IPS-18a (cell line): ENCODE data around the gene PPP1CC.
"Not testable (repeated sequence)": the region's sequence is repeated elsewhere in the genome, so short reads cannot be mapped to it uniquely, and the experiment has no call there.

Source experiments
- H3K27ac ChIP-seq: one replicate; pipeline ENCODE4 v1.5.1; 2013; ENCODE audit warnings: low read length
- H3K27me3 ChIP-seq: one replicate; pipeline ENCODE4 v1.6.1; 2013; ENCODE audit warnings: mild to moderate bottlenecking, low read length; ENCODE audit not compliant: control insufficient read depth, insufficient read depth
- H3K36me3 ChIP-seq: one replicate; pipeline ENCODE4 v1.6.1; 2013; ENCODE audit warnings: low read depth, low read length; ENCODE audit not compliant: control insufficient read depth
- H3K4me1 ChIP-seq: one replicate; pipeline ENCODE4 v1.6.1; 2013; ENCODE audit warnings: low read depth, low read length; ENCODE audit not compliant: control insufficient read depth
- H3K4me3 ChIP-seq: one replicate; pipeline ENCODE4 v1.5.1; 2013; ENCODE audit warnings: low read length
- H3K9ac ChIP-seq: one replicate; pipeline ENCODE4 v1.6.1; 2013; ENCODE audit warnings: mild to moderate bottlenecking, low read length, moderate library complexity
- H3K9me3 ChIP-seq: one replicate; pipeline ENCODE4 v1.6.1; 2013; ENCODE audit warnings: low read depth, low read length; ENCODE audit not compliant: control insufficient read depth

Gene PPP1CC

DNA sequence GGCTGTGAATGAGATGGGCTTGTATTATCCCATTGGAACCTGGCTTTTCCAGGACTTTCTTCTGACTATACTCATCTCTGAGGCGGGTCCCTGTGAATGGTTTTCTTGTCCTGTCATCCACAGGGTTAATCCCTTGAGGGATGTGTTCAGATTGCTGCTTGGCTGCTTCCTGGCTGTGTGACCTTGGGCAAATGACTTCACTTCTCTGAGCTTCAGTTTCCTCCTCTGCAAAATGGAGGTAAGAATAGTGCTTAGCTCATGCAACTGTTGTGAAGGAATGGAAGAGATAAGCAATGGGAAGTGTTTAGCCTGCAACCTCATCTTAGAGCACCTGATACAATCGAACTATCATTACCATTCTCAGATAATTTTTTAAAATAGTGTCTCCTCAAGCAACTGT lies 32.1 kb upstream of the PPP1CC start:
- Histone ChIP-seq H3K4me3 (no peak overlapping the region), H3K27me3 (no peaks in the 10 kb centered on the region), H3K36me3 (no peaks in the 10 kb centered on the region), H3K9me3 (no peaks in the 10 kb centered on the region), H3K9ac (no peak overlapping the region), H3K27ac (no peak overlapping the region), H3K4me1 (no peaks in the 10 kb centered on the region)

DNA sequence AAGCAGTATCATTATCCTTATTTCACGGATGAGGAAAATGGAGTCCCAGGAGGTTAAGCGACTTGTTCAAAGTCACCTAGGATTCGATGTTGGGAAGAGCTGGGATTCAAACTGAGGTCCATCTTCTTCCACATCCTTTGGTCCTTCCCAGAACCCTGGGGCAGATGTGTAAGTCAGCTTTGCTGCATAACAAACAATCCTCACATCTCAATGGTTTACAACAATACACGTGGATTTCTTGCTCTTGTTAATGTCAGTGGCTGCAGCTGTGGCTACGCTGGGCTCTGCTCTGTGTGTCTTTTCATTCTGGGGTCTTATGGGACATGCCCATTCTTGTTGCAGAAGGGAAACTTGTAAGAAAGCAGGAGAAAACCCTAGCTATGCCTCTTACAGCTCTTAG lies 26.3 kb upstream of the PPP1CC start:
- H3K4me3 ChIP-seq: no peak overlapping the region
- no peaks in the 10 kb centered on the region for H3K4me1 ChIP-seq
- H3K27ac ChIP-seq: no peak overlapping the region
- no peaks in the 10 kb centered on the region for H3K9me3 ChIP-seq
- H3K36me3 ChIP-seq: no peaks in the 10 kb centered on the region
- H3K27me3 ChIP-seq: no peaks in the 10 kb centered on the region
- H3K9ac ChIP-seq: no peak overlapping the region

DNA sequence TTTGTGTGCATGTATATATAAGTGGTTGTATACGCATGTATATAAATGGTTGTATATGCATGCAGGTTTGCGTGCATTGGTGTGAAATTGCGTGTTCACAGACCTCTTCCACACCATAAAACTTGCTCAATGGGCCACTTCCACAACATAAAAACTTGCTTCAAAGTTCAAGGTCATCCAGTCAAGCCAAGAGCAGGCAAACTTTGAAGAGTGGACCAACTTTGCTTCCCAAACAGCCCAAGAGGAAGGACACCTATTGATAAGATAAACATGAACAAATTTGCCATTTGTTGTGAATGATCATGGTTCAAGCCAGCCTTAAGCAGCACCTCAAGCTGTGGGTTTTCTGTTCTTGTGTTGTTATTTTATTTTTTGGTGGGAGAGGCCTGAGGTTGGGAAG lies 25.2 kb upstream of the PPP1CC start:
- no peak overlapping the region for H3K27ac ChIP-seq
- no peaks in the 10 kb centered on the region for H3K4me1 ChIP-seq
- H3K27me3 ChIP-seq: no peaks in the 10 kb centered on the region
- H3K36me3 ChIP-seq: no peaks in the 10 kb centered on the region
- H3K9me3 ChIP-seq: no peaks in the 10 kb centered on the region
- H3K4me3 ChIP-seq: no peak overlapping the region
- no peak overlapping the region for H3K9ac ChIP-seq

DNA sequence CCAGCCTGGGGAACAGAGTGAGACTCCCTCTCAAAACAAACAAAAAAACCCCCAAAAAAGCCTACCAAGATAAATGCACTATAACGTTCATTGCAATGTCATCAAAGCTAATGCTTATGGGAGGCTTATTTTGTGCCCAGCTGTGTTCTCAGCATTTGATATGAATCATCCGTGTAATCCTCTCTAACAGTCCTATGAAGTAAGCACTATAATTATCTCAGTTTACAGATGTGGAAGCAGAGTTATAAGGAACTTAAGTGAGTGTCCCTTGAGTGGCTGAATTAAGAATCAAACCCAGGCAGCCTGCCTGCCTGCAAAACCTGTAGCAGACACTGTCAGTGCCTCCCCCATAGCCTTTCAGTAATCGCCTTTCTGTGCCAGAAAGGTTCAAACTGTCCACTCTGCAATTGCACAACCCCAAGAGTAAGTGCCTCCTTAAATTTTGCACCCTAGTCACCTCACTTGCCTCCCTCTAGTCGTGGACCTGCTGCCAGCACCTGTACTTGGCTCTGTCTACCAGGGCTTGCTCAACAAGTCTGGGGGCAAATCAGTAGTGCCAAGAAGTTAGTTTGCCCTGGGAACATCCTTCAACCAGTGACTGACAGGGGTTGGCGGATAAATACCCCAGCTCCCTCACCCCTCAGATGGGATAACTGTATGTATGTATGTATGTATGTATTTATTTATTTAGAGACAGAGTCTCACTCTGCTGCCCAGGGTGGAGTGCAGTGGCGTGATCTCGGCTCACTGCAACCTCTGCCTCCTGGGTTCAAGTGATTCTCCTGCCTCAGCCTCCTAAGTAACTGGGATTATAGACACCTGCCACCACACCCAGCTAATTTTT lies 23.8 kb upstream of the PPP1CC start:
- no peaks in the 10 kb centered on the region for H3K36me3 ChIP-seq
- no peaks in the 10 kb centered on the region for H3K9me3 ChIP-seq
- H3K4me1 ChIP-seq: no peaks in the 10 kb centered on the region
- H3K27ac ChIP-seq: no peak overlapping the region
- H3K9ac ChIP-seq: no peak overlapping the region
- no peak overlapping the region for H3K4me3 ChIP-seq
- no peaks in the 10 kb centered on the region for H3K27me3 ChIP-seq

DNA sequence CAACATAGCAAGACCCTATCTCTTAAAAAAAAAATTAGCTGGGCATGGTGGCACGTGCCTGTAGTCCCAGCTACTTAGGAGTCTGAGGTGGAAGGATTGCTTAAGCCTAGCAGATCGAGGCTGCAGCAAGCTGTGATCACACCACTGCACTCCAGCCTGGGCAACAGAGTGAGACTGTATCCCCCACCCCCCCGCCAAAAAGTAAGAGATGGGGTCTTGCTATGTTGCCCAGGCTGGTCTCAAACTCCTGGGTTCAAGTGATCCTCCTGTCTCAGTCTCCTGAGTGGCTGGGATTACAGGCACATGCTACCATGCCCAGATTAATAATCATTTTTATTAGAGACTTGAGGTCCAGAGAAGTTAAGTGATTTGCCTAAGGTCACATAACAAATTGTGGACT lies 22.9 kb upstream of the PPP1CC start:
- not testable (repeated sequence) for H3K9ac ChIP-seq, H3K27ac ChIP-seq, H3K4me1 ChIP-seq, H3K4me3 ChIP-seq, H3K27me3 ChIP-seq, H3K36me3 ChIP-seq, H3K9me3 ChIP-seq

DNA sequence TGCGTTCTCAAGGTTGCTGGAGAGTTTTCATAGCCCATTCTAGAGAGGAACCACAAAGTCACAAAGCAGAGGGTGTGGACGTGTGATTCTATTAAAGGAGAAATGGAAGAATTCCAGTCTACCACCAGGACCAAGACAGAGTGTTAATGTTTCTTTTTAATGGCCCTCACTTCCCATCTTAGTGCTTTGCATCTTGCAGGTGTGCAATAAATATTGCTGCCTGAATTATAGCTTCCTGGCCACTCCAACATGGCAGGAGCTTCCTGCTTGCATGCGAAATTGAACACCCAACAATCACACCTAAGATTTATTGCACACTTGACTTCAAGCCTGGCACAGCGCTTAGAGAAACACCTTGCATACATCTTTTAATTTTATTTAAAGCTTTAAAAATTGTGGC lies 22.4 kb upstream of the PPP1CC start:
- Histone ChIP-seq H3K9me3 (no peaks in the 10 kb centered on the region), H3K4me1 (no peaks in the 10 kb centered on the region), H3K27ac (no peak overlapping the region), H3K27me3 (no peaks in the 10 kb centered on the region), H3K9ac (no peak overlapping the region), H3K36me3 (no peaks in the 10 kb centered on the region), H3K4me3 (no peak overlapping the region)

DNA sequence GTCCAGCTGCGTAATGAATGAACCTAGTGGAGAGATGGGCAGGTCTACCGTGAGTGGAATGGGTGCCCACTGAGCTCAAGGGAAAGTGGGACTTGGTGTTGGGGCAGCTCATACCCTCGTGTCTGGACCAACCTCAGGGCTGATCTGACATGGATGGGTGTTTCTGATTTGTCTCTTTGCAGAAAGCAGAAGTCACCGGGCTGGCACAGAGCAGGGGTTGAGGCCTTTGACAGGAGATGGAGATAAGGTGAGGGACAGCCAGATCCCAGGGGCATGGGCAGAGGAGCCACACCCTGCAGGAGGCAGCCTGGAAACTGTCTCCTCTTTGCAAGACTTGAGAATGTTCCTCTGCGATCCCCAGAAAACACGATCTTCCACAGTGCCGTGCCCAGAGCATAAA lies 20.9 kb upstream of the PPP1CC start:
- H3K9me3 ChIP-seq: no peaks in the 10 kb centered on the region

DNA sequence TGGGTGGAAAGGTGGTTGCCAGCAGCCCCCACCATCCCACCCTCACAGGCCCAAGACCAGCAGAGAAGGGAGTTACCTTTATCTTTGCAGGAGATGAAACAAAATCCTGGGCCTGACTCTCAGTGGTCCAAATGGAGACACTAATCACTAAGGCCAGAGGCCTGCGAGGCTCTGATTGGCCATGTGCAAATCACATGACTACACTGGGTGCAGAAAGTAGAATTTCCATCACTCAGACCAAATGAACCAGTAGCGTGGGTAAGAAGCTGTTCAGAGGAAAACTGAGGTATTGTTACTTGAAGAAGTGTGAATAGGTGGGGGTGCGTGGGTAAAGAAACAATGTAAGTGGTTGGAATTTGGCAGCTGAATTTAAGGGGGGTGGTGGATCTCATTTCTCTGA lies 20.2 kb upstream of the PPP1CC start:
- Histone ChIP-seq H3K9ac (no peak overlapping the region), H3K4me3 (no peak overlapping the region), H3K27me3 (no peaks in the 10 kb centered on the region), H3K9me3 (no peaks in the 10 kb centered on the region), H3K4me1 (no peaks in the 10 kb centered on the region), H3K36me3 (no peaks in the 10 kb centered on the region), H3K27ac (no peak overlapping the region)

More for the DNA sequence above, 20.9 kb upstream of the PPP1CC start:
- no peak overlapping the region for H3K4me3 ChIP-seq
- no peaks in the 10 kb centered on the region for H3K4me1 ChIP-seq
- H3K36me3 ChIP-seq: no peaks in the 10 kb centered on the region
- H3K27ac ChIP-seq: no peak overlapping the region
- no peak overlapping the region for H3K9ac ChIP-seq
- H3K27me3 ChIP-seq: no peaks in the 10 kb centered on the region

DNA sequence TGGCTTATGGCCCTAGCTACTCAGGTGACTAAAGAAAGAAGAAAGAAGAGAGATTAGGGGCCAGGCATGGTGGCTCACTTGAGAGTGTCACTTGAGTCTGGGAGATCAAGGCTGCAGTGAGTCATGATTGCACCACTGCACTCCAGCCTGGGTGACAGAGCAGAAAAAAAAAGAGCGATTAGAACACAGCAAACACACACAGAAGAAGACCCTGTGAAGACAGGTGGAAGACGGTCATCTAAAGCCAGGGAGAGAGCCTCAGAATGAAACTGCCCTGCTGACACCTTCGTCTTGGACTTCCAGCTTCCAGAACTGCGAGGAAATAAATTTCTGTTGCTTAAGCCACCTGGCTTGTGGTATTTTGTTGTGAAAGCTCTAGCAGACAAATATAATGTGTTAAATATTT lies 17.5 kb upstream of the PPP1CC start:
- no peak overlapping the region for H3K9ac ChIP-seq
- no peaks in the 10 kb centered on the region for H3K27me3 ChIP-seq
- no peaks in the 10 kb centered on the region for H3K36me3 ChIP-seq
- no peak overlapping the region for H3K27ac ChIP-seq
- no peak overlapping the region for H3K4me3 ChIP-seq
- H3K9me3 ChIP-seq: no peaks in the 10 kb centered on the region
- H3K4me1 ChIP-seq: no peaks in the 10 kb centered on the region

DNA sequence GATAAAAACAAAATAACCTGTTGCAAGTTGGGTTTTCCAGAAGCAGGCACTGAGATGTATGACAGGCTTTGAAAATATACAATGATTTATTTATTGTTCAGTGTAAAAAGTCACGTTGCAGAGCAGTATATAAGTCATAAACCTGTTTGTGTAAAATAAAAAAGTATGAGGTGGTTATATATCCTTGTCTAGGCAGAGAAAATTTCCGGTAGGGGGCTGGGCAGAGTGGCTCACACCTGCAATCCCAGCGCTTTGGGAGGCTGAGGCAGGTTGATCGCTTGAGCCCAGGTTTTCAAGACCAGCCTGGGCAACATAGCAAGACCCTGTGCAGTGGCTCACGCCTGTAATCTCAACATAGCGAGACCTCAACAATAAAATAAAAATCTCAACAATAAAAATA lies 16.2 kb upstream of the PPP1CC start:
- no peaks in the 10 kb centered on the region for H3K27me3 ChIP-seq
- H3K27ac ChIP-seq: no peak overlapping the region
- H3K9ac ChIP-seq: no peak overlapping the region
- H3K4me3 ChIP-seq: no peak overlapping the region
- H3K9me3 ChIP-seq: no peaks in the 10 kb centered on the region
- no peaks in the 10 kb centered on the region for H3K4me1 ChIP-seq
- H3K36me3 ChIP-seq: no peaks in the 10 kb centered on the region

DNA sequence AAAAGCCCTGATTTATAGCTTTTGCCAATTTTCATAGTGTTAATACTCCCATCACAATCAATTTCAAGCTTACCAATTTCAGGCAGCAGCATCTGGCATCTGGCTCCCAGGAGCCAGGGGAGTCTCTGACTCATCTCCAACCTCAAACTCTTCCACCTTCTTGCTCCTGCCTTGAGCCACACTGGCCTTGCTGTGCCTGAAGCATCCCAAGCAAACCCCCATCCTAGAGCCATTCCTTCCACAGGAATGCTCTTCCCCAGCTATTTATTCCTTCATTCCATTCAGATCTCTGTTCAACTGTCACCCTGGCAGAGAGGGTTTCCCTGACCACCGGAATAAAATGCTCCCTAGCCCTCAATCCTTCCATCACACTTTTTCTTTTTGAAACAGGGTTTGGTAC lies 13.9 kb upstream of the PPP1CC start:
- Histone ChIP-seq H3K9me3 (no peaks in the 10 kb centered on the region), H3K27me3 (no peaks in the 10 kb centered on the region), H3K4me3 (no peak overlapping the region), H3K27ac (no peak overlapping the region), H3K36me3 (no peaks in the 10 kb centered on the region), H3K9ac (no peak overlapping the region), H3K4me1 (no peaks in the 10 kb centered on the region)

DNA sequence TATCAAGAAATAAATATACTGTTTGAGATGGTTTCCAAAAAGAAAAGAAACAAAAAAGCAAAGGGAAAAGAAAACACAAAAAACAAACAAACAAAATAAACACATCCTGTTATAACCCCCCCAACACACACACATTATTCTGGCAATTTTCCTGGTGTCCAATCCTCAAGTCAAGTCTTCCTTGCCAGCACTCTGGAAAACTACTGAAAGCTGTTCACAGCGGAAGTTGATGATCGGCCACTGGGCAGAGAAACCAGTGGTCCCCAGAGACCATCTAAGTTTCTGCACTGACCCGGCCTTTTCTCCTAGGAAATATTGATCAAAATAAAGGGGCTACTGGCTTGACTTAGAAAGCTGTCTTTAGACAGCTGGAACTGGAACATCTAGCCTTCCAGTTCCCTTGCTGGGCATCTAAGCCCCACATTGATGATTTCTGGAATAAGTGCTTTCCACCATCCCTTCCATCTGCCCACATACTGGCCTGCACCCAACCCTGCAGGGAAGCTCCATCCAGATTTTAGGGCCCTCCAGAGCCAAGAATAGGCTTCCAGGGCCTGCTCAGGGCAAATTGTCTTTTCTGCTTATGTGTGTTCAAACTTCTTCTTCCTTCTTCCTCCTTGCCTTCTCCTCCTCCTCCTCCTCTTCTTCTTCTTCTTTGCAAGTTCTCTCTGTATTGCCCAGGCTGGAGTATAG lies 11.6 kb upstream of the PPP1CC start:
- no peaks in the 10 kb centered on the region for H3K9me3 ChIP-seq
- no peaks in the 10 kb centered on the region for H3K4me1 ChIP-seq
- no peak overlapping the region for H3K4me3 ChIP-seq
- no peak overlapping the region for H3K9ac ChIP-seq
- H3K27ac ChIP-seq: no peak overlapping the region
- H3K27me3 ChIP-seq: no peaks in the 10 kb centered on the region
- no peaks in the 10 kb centered on the region for H3K36me3 ChIP-seq
